Omental fat pad (tissue), 4 donors: ENCODE results near the gene PTGER2. TPM values are rescaled to one million over a fixed set of nuclear protein-coding genes. Genes with fewer than 3 reads are reported as not detected.

Experiments used
- ATAC-seq: fragments of 150-250 bp; one replicate; pipeline ENCODE4 v1.9.1; 2016; ENCODE audit warnings: mild to moderate bottlenecking, moderate library complexity; ENCODE audit not compliant: low FRiP score
- DNase-seq: peaks from one replicate; pipeline ENCODE4 v3.0.0-alpha.2; 2019; ENCODE audit warnings: low spot score
- total RNA-seq, 4 donors: library from RNA; depleted of rRNA; stranded (reverse); fragments of >200 nt; gene quantifications; one replicate each; pipeline ENCODE4 v1.1.0, GENCODE V29; 2016
- TF ChIP-seq, protein P1 (sequence below), 3 donors: fragments of 450-650 bp; IDR thresholded peaks; one replicate each; pipeline ENCODE4 v1.5.1; 2016 to 2017; ENCODE audit warnings: antibody characterized with exemption in 3 of 3, mild to moderate bottlenecking in 3 of 3, moderate library complexity in 2 of 3

Gene PTGER2
- total RNA-seq, 4 donors from 2014 or later, result 4.0 to 34.8 (median 6.3) TPM

DNA sequence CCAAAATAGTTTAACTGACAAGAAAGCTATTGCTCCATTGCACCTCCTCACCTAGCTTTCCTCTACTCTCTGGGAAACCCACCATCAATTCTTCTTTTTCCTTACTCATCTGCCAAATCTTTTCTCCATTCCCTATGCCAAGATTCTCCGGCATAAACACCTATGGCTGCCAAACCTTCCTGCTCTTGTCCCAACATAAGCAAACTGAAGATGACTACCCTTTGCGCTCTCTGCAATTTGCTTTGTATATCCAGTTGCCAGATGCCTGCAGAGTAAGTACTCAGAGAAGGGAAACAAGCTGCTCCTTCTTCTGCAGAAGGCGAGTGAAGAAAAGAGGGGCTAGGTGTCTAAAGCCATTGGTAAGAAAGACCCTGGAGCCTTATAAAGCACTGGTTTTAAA, 11.5 kb downstream of the PTGER2 start:
- TF ChIP-seq, protein P1, sequence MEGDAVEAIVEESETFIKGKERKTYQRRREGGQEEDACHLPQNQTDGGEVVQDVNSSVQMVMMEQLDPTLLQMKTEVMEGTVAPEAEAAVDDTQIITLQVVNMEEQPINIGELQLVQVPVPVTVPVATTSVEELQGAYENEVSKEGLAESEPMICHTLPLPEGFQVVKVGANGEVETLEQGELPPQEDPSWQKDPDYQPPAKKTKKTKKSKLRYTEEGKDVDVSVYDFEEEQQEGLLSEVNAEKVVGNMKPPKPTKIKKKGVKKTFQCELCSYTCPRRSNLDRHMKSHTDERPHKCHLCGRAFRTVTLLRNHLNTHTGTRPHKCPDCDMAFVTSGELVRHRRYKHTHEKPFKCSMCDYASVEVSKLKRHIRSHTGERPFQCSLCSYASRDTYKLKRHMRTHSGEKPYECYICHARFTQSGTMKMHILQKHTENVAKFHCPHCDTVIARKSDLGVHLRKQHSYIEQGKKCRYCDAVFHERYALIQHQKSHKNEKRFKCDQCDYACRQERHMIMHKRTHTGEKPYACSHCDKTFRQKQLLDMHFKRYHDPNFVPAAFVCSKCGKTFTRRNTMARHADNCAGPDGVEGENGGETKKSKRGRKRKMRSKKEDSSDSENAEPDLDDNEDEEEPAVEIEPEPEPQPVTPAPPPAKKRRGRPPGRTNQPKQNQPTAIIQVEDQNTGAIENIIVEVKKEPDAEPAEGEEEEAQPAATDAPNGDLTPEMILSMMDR (IDR thresholded peaks at IDR 0.05), result no peak
- DNase-seq, result no peak
- no peak for ATAC-seq

DNA sequence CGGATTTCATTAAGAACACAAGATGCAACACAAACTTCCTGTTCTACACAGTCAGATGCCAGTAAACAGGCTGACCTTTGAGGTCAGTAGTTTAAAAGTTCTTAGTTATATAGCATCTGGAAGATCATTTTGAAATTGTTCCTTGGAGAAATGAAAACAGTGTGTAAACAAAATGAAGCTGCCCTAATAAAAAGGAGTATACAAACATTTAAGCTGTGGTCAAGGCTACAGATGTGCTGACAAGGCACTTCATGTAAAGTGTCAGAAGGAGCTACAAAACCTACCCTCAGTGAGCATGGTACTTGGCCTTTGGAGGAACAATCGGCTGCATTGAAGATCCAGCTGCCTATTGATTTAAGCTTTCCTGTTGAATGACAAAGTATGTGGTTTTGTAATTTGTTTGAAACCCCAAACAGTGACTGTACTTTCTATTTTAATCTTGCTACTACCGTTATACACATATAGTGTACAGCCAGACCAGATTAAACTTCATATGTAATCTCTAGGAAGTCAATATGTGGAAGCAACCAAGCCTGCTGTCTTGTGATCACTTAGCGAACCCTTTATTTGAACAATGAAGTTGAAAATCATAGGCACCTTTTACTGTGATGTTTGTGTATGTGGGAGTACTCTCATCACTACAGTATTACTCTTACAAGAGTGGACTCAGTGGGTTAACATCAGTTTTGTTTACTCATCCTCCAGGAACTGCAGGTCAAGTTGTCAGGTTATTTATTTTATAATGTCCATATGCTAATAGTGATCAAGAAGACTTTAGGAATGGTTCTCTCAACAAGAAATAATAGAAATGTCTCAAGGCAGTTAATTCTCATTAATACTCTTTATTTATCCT, 13.5 kb downstream of the PTGER2 start:
- no peak for DNase-seq
- TF ChIP-seq, protein P1 (IDR thresholded peaks at IDR 0.05), result no peak
- ATAC-seq, result no peak

DNA sequence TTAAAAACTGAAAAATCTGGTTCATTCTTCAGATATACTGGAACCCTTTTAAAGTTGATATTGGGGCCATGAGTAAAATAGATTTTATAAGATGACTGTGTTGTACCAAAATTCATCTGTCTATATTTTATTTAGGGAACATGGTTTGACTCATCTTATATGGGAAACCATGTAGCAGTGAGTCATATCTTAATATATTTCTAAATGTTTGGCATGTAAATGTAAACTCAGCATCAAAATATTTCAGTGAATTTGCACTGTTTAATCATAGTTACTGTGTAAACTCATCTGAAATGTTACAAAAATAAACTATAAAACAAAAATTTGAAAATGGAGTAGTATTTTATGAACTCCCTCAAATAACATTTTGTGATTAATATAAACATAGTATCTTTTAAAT, 14.2 kb downstream of the PTGER2 start:
- ATAC-seq, result no peak
- TF ChIP-seq, protein P1 (IDR thresholded peaks at IDR 0.05), result no peak
- DNase-seq, result no peak

DNA sequence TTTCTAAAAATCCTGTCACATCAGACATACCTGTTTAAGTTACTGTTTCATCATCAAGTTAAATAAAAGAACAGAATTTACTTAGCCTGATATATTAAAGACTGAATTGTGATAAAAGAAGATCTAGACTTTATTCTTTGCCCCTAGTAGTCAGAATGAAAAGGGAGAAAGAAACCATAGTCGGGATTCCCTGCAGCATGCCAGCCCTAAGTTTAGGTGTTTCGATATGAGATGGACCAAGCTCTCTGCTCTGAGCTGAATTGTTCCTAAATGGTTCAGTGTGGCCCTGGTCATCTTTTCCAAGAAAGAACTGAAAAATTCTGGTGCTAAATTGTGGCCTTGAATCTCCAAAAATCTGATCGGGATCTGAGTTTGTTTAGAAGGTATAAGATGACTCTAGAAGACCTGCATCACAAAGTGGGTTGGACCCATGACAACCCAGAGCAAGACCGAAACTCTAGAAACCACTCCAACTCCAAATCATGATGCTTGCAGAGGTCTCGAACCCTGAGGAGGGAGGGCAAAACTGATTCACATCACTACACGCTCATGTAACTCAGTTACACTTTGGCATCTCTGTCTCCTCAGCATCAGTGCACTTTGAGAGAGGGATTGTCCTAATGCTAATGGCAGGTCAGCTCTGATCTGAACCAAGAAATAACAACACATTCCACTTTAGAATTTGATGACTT, 15.7 kb downstream of the PTGER2 start:
- DNase-seq, result no peak
- no peak for ATAC-seq
- TF ChIP-seq, protein P1 (IDR thresholded peaks at IDR 0.05), result no peak

DNA sequence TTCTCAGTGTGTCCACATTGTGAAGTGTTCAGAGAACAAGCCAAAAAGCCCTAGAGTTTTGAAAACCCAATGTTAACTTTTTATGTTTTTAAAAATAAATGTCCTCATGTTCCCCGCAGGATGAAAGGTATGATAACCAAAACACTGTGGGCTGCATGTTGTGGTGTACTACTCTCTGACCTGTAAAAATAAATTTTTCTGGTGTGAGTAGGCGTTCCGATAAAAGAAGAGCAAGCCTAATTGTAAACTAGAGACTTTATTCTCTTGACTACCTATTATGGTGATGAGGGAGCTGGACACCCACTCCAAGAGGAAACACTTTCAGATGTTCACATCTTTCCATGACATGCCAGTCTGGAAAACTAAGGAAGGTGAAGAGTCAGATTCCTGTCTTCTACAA, 18.2 kb downstream of the PTGER2 start:
- ATAC-seq, result no peak
- DNase-seq, result no peak
- TF ChIP-seq, protein P1 (IDR thresholded peaks at IDR 0.05), result no peak

DNA sequence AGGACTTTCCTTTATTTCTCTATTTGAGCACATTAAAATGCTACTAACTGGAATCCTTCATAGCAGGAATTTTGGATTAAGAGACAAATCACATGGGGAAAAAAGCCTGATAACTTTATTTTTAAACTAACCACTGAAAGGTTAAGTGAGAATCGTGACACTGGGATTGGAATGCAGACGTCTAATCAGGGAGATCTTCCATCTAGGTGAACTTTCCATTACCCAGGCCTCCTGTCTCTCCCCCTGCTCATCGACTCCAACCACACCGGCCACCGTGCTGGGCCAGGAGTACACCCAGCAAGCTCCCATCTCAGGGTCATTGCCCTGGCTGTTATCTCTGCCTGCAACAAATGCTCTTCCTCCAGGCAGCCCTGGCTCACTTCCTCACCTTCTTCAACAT, 19.0 kb downstream of the PTGER2 start:
- ATAC-seq, result no peak
- no peak for DNase-seq
- TF ChIP-seq, protein P1 (IDR thresholded peaks at IDR 0.05), result no peak
